A172 (cell line): ENCODE measurements around the gene HEBP1. TPM values are rescaled to one million over a fixed set of nuclear protein-coding genes. Genes with fewer than 3 reads are reported as not detected.

Source experiments
- DNase-seq: peaks from one replicate; pipeline ENCODE4 v3.0.0-alpha.2; 2015; ENCODE audit warnings: low spot score
- total RNA-seq: library from RNA; depleted of rRNA; stranded (reverse); fragments of >200 nt; shearing (Covaris generic); gene quantifications from 2 replicates; pipeline ENCODE4 v1.2.3, GENCODE V29; 2014

Gene HEBP1
- total RNA-seq, 1 experiment from 2014 or later = 7.1 TPM

- no peak for DNase-seq
These were observed 9.2 kb downstream of the HEBP1 start for GRCh38 chr12:12990700-12991468.

GRCh38 chr12:12987421-12987820 lies 12.6 kb downstream of the HEBP1 start:
- no peak for DNase-seq

- no peak for DNase-seq
These were observed 13.2 kb downstream of the HEBP1 start for GRCh38 chr12:12986775-12987331.

GRCh38 chr12:12985817-12986408 lies 14.2 kb downstream of the HEBP1 start:
- peak; percentile 31 for DNase-seq

GRCh38 chr12:12984149-12984548 lies 15.9 kb downstream of the HEBP1 start:
- DNase-seq = no peak

- DNase-seq = peak; percentile 46
These were observed 16.5 kb downstream of the HEBP1 start for GRCh38 chr12:12983420-12984035.

- no peak for DNase-seq
These were observed 17.7 kb downstream of the HEBP1 start for GRCh38 chr12:12982331-12982730.

GRCh38 chr12:12979731-12980259 lies 20.3 kb downstream of the HEBP1 start:
- peak; percentile 67 for DNase-seq

GRCh38 chr12:12979126-12979525 lies 20.9 kb downstream of the HEBP1 start:
- DNase-seq = no peak

GRCh38 chr12:12977231-12977630 lies 22.8 kb downstream of the HEBP1 start:
- DNase-seq = no peak

GRCh38 chr12:12976366-12976765 lies 23.7 kb downstream of the HEBP1 start:
- DNase-seq = peak; percentile 77

- DNase-seq = peak; percentile 60
These were observed 24.6 kb downstream of the HEBP1 start for GRCh38 chr12:12975322-12976077.

- DNase-seq = no peak
These were observed 25.9 kb downstream of the HEBP1 start for GRCh38 chr12:12974211-12974610.

- no peak for DNase-seq
These were observed 27.0 kb downstream of the HEBP1 start for GRCh38 chr12:12973019-12973418.

- no peak for DNase-seq
These were observed 34.2 kb downstream of the HEBP1 start for GRCh38 chr12:12965836-12966235.

- no peak for DNase-seq
These were observed 35.8 kb downstream of the HEBP1 start for GRCh38 chr12:12964255-12964654.

- DNase-seq = no peak
These were observed 39.3 kb downstream of the HEBP1 start for GRCh38 chr12:12960639-12961209.

GRCh38 chr12:12958886-12959285 lies 41.2 kb downstream of the HEBP1 start:
- no peak for DNase-seq

GRCh38 chr12:12954878-12955625 lies 45.0 kb downstream of the HEBP1 start:
- DNase-seq = no peak

- no peak for DNase-seq
These were observed 45.7 kb downstream of the HEBP1 start for GRCh38 chr12:12954356-12954755.

- DNase-seq = no peak
These were observed 48.0 kb downstream of the HEBP1 start, which contains the start of gene GPRC5D for GRCh38 chr12:12952036-12952435. GPRC5D (minus strand) TSS chr12:12952170; CDS start chr12:12950384, 1,786 bp downstream.
